IMR-90 (cell line): ENCODE data around the gene MRPL28. TPM values are rescaled to one million over a fixed set of nuclear protein-coding genes. Genes with fewer than 3 reads are reported as not detected.

ENCODE experiments used
- ATAC-seq: fragments of 200-7000 bp; cut with Tn5 transposase; 2 replicates; pipeline ENCODE4 v1.9.1; 2020; ENCODE audit warnings: low read depth, mild to moderate bottlenecking, moderate library complexity
- BruUV-seq: library from RNA; stranded (reverse); fragments of 400-500 nt; replicated peaks from 2 replicates; lab custom pipeline; 2021; lab: Mats Ljungman, UMichigan
- CTCF ChIA-PET: fragments of 300-600 bp; formaldehyde crosslinking; extraction: SDS; loops from one replicate; lab custom pipeline; 2021; ENCODE audit warnings: antibody characterized with exemption; lab: Yijun Ruan, JAX
- POLR2A ChIA-PET: fragments of 300-600 bp; sonication (Branson Sonifier 250); formaldehyde crosslinking; loops from one replicate; lab custom pipeline; 2022; ENCODE audit warnings: antibody characterized with exemption; ENCODE audit not compliant: unreplicated experiment; lab: Charles Lee
- DNase-seq: peaks from one replicate; pipeline ENCODE4 v3.0.0; 2013
- H2AFZ ChIP-seq: replicated peaks from 2 replicates; pipeline ENCODE3; 2013; ENCODE audit warnings: low read length, mild to moderate bottlenecking; ENCODE audit not compliant: poor library complexity
- H2AK5ac ChIP-seq: 2 replicates; pipeline ENCODE4 v1.6.1; 2013; ENCODE audit warnings: low read depth, low read length, inconsistent platforms
- H2AK9ac ChIP-seq: replicated peaks from 2 replicates; pipeline ENCODE3; 2013; ENCODE audit warnings: mild to moderate bottlenecking, low read depth, low read length, moderate library complexity; ENCODE audit not compliant: poor library complexity
- H2BK120ac ChIP-seq: 2 replicates; pipeline ENCODE4 v1.6.1; 2013; ENCODE audit warnings: low read depth, low read length, inconsistent platforms
- H2BK15ac ChIP-seq: 3 replicates; pipeline ENCODE4 v1.6.1; 2013; ENCODE audit warnings: low read depth, low read length, inconsistent platforms
- H2BK20ac ChIP-seq: 2 replicates; pipeline ENCODE4 v1.6.1; 2013; ENCODE audit warnings: low read depth, mild to moderate bottlenecking, inconsistent platforms, low read length, moderate library complexity
- H2BK5ac ChIP-seq: 2 replicates; pipeline ENCODE4 v1.6.1; 2013; ENCODE audit warnings: mild to moderate bottlenecking, low read depth, low read length, inconsistent platforms; ENCODE audit not compliant: poor library complexity, severe bottlenecking
- H3K14ac ChIP-seq: replicated peaks from 2 replicates; pipeline ENCODE4 v1.6.1; 2013; ENCODE audit warnings: low read depth, low read length, inconsistent platforms
- H3K18ac ChIP-seq: 2 replicates; pipeline ENCODE4 v1.6.1; 2013; ENCODE audit warnings: low read depth, low read length, control low read depth
- H3K23ac ChIP-seq: 2 replicates; pipeline ENCODE4 v1.6.1; 2013; ENCODE audit warnings: low read depth, low read length, inconsistent platforms
- H3K27ac ChIP-seq: 2 replicates; pipeline ENCODE4 v1.5.1; 2013; ENCODE audit warnings: mild to moderate bottlenecking, control low read depth, low read length; ENCODE audit not compliant: insufficient read depth
- H3K27me3 ChIP-seq: 2 replicates; pipeline ENCODE4 v1.6.1; 2013; ENCODE audit warnings: low read length; ENCODE audit not compliant: control insufficient read depth, insufficient read depth
- H3K36me3 ChIP-seq: 2 replicates; pipeline ENCODE4 v1.6.1; 2013; ENCODE audit warnings: low read length, mixed read lengths; ENCODE audit not compliant: control insufficient read depth, insufficient read depth
- H3K4ac ChIP-seq: 2 replicates; pipeline ENCODE4 v1.6.1; 2013; ENCODE audit warnings: low read depth, low read length, inconsistent platforms
- H3K4me1 ChIP-seq: 2 replicates; pipeline ENCODE4 v1.6.1; 2013; ENCODE audit warnings: low read length, mixed read lengths; ENCODE audit not compliant: control insufficient read depth, insufficient read depth
- H3K4me2 ChIP-seq: 2 replicates; pipeline ENCODE4 v1.6.1; 2013; ENCODE audit warnings: low read depth, mild to moderate bottlenecking, control low read depth, low read length, moderate library complexity
- H3K4me3 ChIP-seq: 2 replicates; pipeline ENCODE4 v1.5.1; 2013; ENCODE audit warnings: low read depth, mild to moderate bottlenecking, control low read depth, low read length, moderate library complexity; ENCODE audit not compliant: insufficient read depth
- H3K56ac ChIP-seq: 2 replicates; pipeline ENCODE4 v1.6.1; 2013; ENCODE audit warnings: low read length, inconsistent platforms; ENCODE audit not compliant: insufficient read depth; ENCODE audit errors: extremely low read depth
- H3K79me1 ChIP-seq, 2 experiments: 2 replicates each; pipeline ENCODE4 v1.6.1; 2013; ENCODE audit warnings: low read length in 2 of 2, inconsistent platforms in 1 of 2, low read depth in 1 of 2
- H3K9ac ChIP-seq: 2 replicates; pipeline ENCODE4 v1.6.1; 2013; ENCODE audit warnings: low read depth, low read length, control low read depth
- H3K9me1 ChIP-seq: 2 replicates; pipeline ENCODE4 v1.6.1; 2013; ENCODE audit warnings: low read length, inconsistent platforms; ENCODE audit not compliant: insufficient read depth
- H3K9me3 ChIP-seq: 2 replicates; pipeline ENCODE4 v1.6.1; 2013; ENCODE audit warnings: low read length; ENCODE audit not compliant: control insufficient read depth, insufficient read depth
- H4K20me1 ChIP-seq: 2 replicates; pipeline ENCODE4 v1.6.1; 2013; ENCODE audit warnings: low read length, inconsistent platforms; ENCODE audit not compliant: insufficient read depth
- H4K5ac ChIP-seq: 2 replicates; pipeline ENCODE4 v1.6.1; 2013; ENCODE audit warnings: mild to moderate bottlenecking, low read depth, low read length, control low read depth
- H4K8ac ChIP-seq, 2 experiments: 2 replicates each; pipeline ENCODE4 v1.6.1; 2013; ENCODE audit warnings: low read depth in 2 of 2, low read length in 2 of 2, control low read depth in 1 of 2, inconsistent platforms in 1 of 2
- H4K91ac ChIP-seq: 2 replicates; pipeline ENCODE4 v1.6.1; 2013; ENCODE audit warnings: low read depth, low read length, inconsistent platforms; ENCODE audit not compliant: insufficient read depth
- BHLHE40 ChIP-seq: fragments of 150-350 bp; IDR thresholded peaks from 2 replicates; pipeline ENCODE4 v1.6.1; 2016; ENCODE audit warnings: mild to moderate bottlenecking, low read depth, low read length
- CEBPB ChIP-seq: IDR thresholded peaks from 2 replicates; pipeline ENCODE4 v1.6.1; 2012; ENCODE audit warnings: low read depth, low read length, improper control_type of control experiment
- CHD1 ChIP-seq: IDR thresholded peaks from 2 replicates; pipeline ENCODE4 v1.6.1; 2012; ENCODE audit warnings: low read depth, low read length, improper control_type of control experiment
- FOS ChIP-seq: fragments of 150-350 bp; IDR thresholded peaks from 2 replicates; pipeline ENCODE4 v1.6.1; 2016; ENCODE audit warnings: low read depth, low read length
- MAFK ChIP-seq: IDR thresholded peaks from 2 replicates; pipeline ENCODE4 v1.6.1; 2012; ENCODE audit warnings: low read depth, low read length, improper control_type of control experiment
- MXI1 ChIP-seq: IDR thresholded peaks from 2 replicates; pipeline ENCODE4 v1.6.1; 2012; ENCODE audit warnings: low read depth, mild to moderate bottlenecking, low read length, moderate library complexity, borderline replicate concordance
- NFE2L2 ChIP-seq: fragments of 150-350 bp; IDR thresholded peaks from 2 replicates; pipeline ENCODE4 v1.6.1; 2016; ENCODE audit warnings: low read depth, mild to moderate bottlenecking, low read length
- POLR2A ChIP-seq: IDR thresholded peaks from 2 replicates; pipeline ENCODE4 v1.6.1; 2012; ENCODE audit warnings: mild to moderate bottlenecking, low read depth, low read length
- RAD21 ChIP-seq: IDR thresholded peaks from 2 replicates; pipeline ENCODE4 v1.6.1; 2012; ENCODE audit warnings: low read length, improper control_type of control experiment
- RCOR1 ChIP-seq: IDR thresholded peaks from 2 replicates; pipeline ENCODE4 v1.6.1; 2012; ENCODE audit warnings: mild to moderate bottlenecking, low read length, improper control_type of control experiment; ENCODE audit not compliant: insufficient replicate concordance
- RFX5 ChIP-seq: IDR thresholded peaks from 2 replicates; pipeline ENCODE4 v1.8.0; 2012; ENCODE audit warnings: low read depth, mild to moderate bottlenecking, low read length, moderate library complexity
- SMC3 ChIP-seq: fragments of 150-350 bp; IDR thresholded peaks from 2 replicates; pipeline ENCODE4 v1.6.1; 2016; ENCODE audit warnings: low read depth, mild to moderate bottlenecking, antibody characterized with exemption, low read length, moderate library complexity
- WGBS, 2 experiments: methylation state at CpG; one replicate each; pipeline versions ENCODE4 v1.1.5 to v1.1.7; 2013; ENCODE audit warnings: missing lambda C conversion rate in 2 of 2; ENCODE audit not compliant: insufficient read length in 1 of 2; ENCODE audit errors: extremely low coverage in 2 of 2; 5-methylcytosine and 5-hydroxymethylcytosine counted together
- dilution Hi-C: fragments of 300-500 bp; cut with HindIII; formaldehyde crosslinking; loops from one replicate; pipeline ENCODE4 v1.14.3; 2018; ENCODE audit warnings: low sequenced_read_pairs; ENCODE audit not compliant: unreplicated experiment
- in situ Hi-C: fragments of 300-500 bp; cut with MboI; formaldehyde crosslinking; loops from 3 replicates; pipeline ENCODE4 v1.14.3; 2019; ENCODE audit warnings: low sequenced_read_pairs, inconsistent platforms, mixed read lengths
- intact Hi-C: fragments of 100-400 bp; cut with micrococcal nuclease; formaldehyde crosslinking; loops from 2 replicates; pipeline ENCODE4 v1.10.0; 2022
- polyA plus RNA-seq, 3 experiments: library from polyadenylated mRNA; depleted of rRNA; stranded (reverse); fragments of >200 nt; gene quantifications; 2 replicates each; pipeline ENCODE4 v1.2.3, GENCODE V29; 2012; ENCODE audit warnings: low replicate concordance in 1 of 3
- total RNA-seq: library from RNA; depleted of rRNA; stranded (reverse); fragments of >200 nt; gene quantifications from 2 replicates; pipeline ENCODE4 v1.2.3, GENCODE V29; 2012
- TF ChIP-seq, protein P1 (sequence below): conservative IDR thresholded peaks from 2 replicates; pipeline ENCODE4 v1.5.1; 2012; ENCODE audit warnings: mild to moderate bottlenecking, low read depth, low read length, improper control_type of control experiment

Gene MRPL28
- total and polyA plus RNA-seq, 2 of the 4 experiments (the other 2 are of a cell fraction) = 104 to 181 TPM

DNA sequence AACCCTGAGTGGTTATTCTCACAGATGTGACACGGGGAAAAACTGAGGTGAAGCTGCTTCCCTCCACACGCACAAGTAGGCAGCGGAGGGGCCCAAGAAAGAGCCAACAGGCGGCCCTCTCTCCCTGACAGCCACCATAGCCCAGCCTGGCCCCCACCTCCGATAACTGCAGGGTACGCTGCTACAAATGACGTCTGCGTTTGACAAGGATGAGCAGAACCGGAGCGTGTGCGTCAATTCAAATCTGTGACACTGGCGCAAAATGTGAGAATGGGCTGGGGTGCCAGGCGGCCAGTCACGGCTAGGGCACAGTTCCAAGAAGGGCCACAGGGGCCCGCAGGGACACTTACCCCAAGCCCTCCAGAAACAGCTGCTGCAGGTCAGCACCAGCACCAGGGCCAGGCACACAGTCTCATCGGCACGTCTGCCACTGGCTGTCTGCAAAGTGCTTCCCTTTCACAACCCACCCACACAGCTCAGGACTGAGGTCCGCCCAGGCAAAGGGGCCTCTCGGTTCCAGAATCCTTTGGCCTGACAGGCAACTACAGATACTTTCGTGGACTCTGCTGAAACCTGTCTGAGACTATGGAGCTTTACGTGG lies 32.3 kb downstream of the MRPL28 start:
- no peak overlapping the region for H4K91ac ChIP-seq
- H3K56ac ChIP-seq = no peak overlapping the region
- no peak overlapping the region for H2BK120ac ChIP-seq
- H3K9me1 ChIP-seq = peaks cover 23% of the 10 kb centered on the region
- no peak overlapping the region for H3K4me2 ChIP-seq
- H3K4ac ChIP-seq = no peak overlapping the region
- WGBS, 2 experiments = 88% methylated on average over 15 of the region's 21 CpGs; no CpG with 5 or more reads in 1 of the 2 experiments
- H3K23ac ChIP-seq = no peak overlapping the region
- no peaks in the 10 kb centered on the region for H3K9me3 ChIP-seq
- H3K4me3 ChIP-seq = no peak overlapping the region
- no peak for ATAC-seq
- no peak overlapping the region for H3K14ac ChIP-seq
- no peak overlapping the region for H4K5ac ChIP-seq
- no peak for DNase-seq
- CTCF ChIA-PET = no interaction called here
- H3K27me3 ChIP-seq = no peaks in the 10 kb centered on the region
- no peak overlapping the region for H2BK20ac ChIP-seq
- no peak for TF ChIP-seq SMC3
- no peak for TF ChIP-seq POLR2A
- TF ChIP-seq NFE2L2 = no peak
- TF ChIP-seq RFX5 = no peak
- TF ChIP-seq, protein P1, sequence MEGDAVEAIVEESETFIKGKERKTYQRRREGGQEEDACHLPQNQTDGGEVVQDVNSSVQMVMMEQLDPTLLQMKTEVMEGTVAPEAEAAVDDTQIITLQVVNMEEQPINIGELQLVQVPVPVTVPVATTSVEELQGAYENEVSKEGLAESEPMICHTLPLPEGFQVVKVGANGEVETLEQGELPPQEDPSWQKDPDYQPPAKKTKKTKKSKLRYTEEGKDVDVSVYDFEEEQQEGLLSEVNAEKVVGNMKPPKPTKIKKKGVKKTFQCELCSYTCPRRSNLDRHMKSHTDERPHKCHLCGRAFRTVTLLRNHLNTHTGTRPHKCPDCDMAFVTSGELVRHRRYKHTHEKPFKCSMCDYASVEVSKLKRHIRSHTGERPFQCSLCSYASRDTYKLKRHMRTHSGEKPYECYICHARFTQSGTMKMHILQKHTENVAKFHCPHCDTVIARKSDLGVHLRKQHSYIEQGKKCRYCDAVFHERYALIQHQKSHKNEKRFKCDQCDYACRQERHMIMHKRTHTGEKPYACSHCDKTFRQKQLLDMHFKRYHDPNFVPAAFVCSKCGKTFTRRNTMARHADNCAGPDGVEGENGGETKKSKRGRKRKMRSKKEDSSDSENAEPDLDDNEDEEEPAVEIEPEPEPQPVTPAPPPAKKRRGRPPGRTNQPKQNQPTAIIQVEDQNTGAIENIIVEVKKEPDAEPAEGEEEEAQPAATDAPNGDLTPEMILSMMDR = no peak
- TF ChIP-seq FOS = no peak
- TF ChIP-seq MXI1 = no peak
- TF ChIP-seq BHLHE40 = no peak
- TF ChIP-seq CHD1 = no peak
- no peak for TF ChIP-seq RCOR1
- no peak for TF ChIP-seq CEBPB
- TF ChIP-seq RAD21 = no peak
- no peak for TF ChIP-seq MAFK
- H3K4me1 ChIP-seq = peaks cover 6% of the 10 kb centered on the region; the same call in 1 of the 2 replicates
- dilution Hi-C loops = no loop called here
- H2BK15ac ChIP-seq = no peak overlapping the region
- H3K27ac ChIP-seq = no peak overlapping the region
- H3K9ac ChIP-seq = no peak overlapping the region
- in situ Hi-C loops = no loop called here
- no peak overlapping the region for H2BK5ac ChIP-seq
- POLR2A ChIA-PET = no interaction called here
- H4K20me1 ChIP-seq = peaks cover 75% of the 10 kb centered on the region
- no peaks in the 10 kb centered on the region; the same call in 1 of the 2 replicates for H3K36me3 ChIP-seq
- no peak overlapping the region for H2AK5ac ChIP-seq
- no peak overlapping the region for H2AFZ ChIP-seq
- intact Hi-C loops = no loop called here
- BruUV-seq = no TSS peak
- no peak overlapping the region for H3K18ac ChIP-seq
- peaks cover 23 to 72% of the 10 kb centered on the region in 2 experiments for H3K79me1 ChIP-seq
- H2AK9ac ChIP-seq = no peak overlapping the region
- no peak overlapping the region for H4K8ac ChIP-seq
